ENCODE results near the gene PGAP1. TPM values are rescaled to one million over a fixed set of nuclear protein-coding genes. Genes with fewer than 3 reads are reported as not detected.

PGAP1 gene
- total and polyA plus RNA-seq, 10 donors = 0.38 to 10.1 (median 5.3) TPM

DNA sequence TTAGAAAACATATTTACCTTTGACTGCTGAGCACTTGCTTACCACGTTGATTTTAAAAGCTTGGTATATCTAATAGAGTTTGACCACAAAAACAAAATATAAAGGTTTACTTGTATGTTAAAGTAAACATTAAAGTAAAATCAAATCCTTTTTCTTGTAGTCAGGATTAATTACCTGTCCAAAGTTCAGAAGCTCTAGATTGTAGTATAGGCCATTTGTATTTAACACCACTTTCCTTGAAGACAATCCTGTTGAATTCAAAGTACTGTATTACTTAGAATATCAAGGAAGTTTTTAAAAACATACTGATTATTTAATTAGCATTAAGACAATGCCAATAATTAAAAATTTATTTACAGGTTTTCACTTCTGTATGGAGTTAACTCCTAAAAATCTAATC, 53.0 kb downstream of the PGAP1 start:
- Histone ChIP-seq H3K4me3 (no peak overlapping the region), H3K4me1 (no peaks in the 10 kb centered on the region), H3K27ac (no peak overlapping the region), H3K27me3 (replicated peaks in 1 of 7) (no peaks in the 10 kb centered on the region), H3K9me3 (no peaks in the 10 kb centered on the region), H3K36me3 (peaks cover 0 to 15% (median 0%) of the 10 kb centered on the region in 6 donors)
- intact Hi-C loops (cut with DNase I; ENCODE audit: low total_unique reads) = no loop called here
- WGBS, 5 donors = 89 to 100% (median 92%) methylated on average over 1 of the region's 1 CpG
- TF ChIP-seq, protein P1, sequence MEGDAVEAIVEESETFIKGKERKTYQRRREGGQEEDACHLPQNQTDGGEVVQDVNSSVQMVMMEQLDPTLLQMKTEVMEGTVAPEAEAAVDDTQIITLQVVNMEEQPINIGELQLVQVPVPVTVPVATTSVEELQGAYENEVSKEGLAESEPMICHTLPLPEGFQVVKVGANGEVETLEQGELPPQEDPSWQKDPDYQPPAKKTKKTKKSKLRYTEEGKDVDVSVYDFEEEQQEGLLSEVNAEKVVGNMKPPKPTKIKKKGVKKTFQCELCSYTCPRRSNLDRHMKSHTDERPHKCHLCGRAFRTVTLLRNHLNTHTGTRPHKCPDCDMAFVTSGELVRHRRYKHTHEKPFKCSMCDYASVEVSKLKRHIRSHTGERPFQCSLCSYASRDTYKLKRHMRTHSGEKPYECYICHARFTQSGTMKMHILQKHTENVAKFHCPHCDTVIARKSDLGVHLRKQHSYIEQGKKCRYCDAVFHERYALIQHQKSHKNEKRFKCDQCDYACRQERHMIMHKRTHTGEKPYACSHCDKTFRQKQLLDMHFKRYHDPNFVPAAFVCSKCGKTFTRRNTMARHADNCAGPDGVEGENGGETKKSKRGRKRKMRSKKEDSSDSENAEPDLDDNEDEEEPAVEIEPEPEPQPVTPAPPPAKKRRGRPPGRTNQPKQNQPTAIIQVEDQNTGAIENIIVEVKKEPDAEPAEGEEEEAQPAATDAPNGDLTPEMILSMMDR (IDR thresholded peaks at IDR 0.05 in 8 of 11, conservative IDR thresholded peaks at IDR 0.05 in 3 of 11) = no peak
- TF ChIP-seq POLR2A (IDR thresholded peaks at IDR 0.05) (no peak), POLR2AphosphoS5 (IDR thresholded peaks at IDR 0.05) (no peak)
- DNase-seq = no peak

DNA sequence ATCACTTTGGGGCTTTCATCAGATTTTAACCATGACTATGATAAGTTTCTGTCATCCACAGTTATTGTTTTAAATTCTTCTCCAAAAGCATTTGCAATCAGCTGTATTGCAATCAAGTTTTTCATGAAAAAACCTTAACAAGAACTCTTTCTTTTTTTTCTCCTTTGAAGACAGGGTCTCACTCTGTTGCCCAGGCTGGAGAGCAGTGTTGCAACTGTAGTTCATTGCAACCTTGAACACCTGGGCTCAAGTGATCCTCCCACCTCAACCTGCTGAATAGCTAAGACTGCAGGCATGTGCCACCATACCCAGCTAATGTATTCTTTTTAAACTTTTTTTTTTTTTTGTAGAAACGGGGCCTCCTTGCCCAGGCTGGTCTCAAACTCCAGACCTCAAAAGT, 71.9 kb downstream of the PGAP1 start:
- Histone ChIP-seq H3K27ac (no peak overlapping the region), H3K36me3 (peaks cover 0 to 13% (median 0%) of the 10 kb centered on the region in 6 donors), H3K4me1 (no peaks in the 10 kb centered on the region), H3K27me3 (replicated peaks in 1 of 7) (no peaks in the 10 kb centered on the region), H3K9me3 (peaks cover 6 to 16% (median 8%) of the 10 kb centered on the region in 8 donors), H3K4me3 (no peak overlapping the region)
- intact Hi-C loops (cut with DNase I; ENCODE audit: low total_unique reads) = no loop called here
- TF ChIP-seq POLR2AphosphoS5 (IDR thresholded peaks at IDR 0.05) = no peak
- 74 to 96% (median 89%) methylated on average over 1 of the region's 1 CpG for WGBS, 5 donors
- no peak for DNase-seq

DNA sequence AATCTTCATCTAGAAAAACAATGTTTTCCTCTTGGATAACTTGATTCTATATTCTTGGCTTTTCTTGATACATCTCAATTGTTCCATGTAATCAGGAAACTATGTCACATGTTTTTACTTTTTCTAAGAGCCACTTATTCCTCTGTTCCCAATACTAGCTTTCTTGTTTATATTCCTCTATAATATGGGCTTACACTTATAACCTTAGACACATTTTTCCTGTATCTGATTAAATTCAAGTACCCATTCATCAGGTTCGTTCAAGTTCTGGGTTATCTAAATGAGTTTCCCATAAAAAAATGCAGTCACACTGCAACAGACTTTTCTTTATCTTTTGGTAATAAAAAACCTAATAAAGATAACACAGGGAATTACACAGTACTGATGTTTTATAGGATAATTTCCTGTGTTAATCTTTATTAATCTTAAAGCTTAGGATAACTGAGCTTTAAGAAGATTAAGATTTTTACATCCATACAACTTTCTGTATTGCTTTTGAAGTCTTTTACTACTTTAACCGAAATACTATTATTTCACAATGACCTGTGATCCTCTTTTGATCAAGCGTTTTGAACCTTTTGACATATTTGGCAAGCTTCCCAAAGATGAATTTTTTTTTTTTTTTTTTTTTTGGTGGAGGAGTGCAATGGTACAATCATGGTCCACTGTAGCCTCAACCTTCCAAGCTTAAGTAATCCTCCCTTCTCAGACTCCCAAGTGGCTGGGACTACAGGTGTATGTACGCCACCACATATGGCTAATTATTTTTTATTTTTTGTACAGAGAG, 73.0 kb downstream of the PGAP1 start:
- peaks cover 0 to 4% (median 0%) of the 10 kb centered on the region in 8 donors for H3K9me3 ChIP-seq
- TF ChIP-seq, protein P1 (IDR thresholded peaks at IDR 0.05 in 8 of 11, conservative IDR thresholded peaks at IDR 0.05 in 3 of 11) = no peak
- no peak for TF ChIP-seq POLR2A (IDR thresholded peaks at IDR 0.05)
- H3K27ac ChIP-seq = no peak overlapping the region
- H3K27me3 ChIP-seq (replicated peaks in 1 of 7) = no peaks in the 10 kb centered on the region
- 64 to 71% (median 67%) methylated on average over 4 of the region's 4 CpGs for WGBS, 5 donors
- H3K4me3 ChIP-seq = no peak overlapping the region
- DNase-seq = no peak
- no peaks in the 10 kb centered on the region for H3K4me1 ChIP-seq
- intact Hi-C loops (cut with DNase I; ENCODE audit: low total_unique reads) = no loop called here
- peaks cover 0 to 5% (median 0%) of the 10 kb centered on the region in 6 donors for H3K36me3 ChIP-seq

DNA sequence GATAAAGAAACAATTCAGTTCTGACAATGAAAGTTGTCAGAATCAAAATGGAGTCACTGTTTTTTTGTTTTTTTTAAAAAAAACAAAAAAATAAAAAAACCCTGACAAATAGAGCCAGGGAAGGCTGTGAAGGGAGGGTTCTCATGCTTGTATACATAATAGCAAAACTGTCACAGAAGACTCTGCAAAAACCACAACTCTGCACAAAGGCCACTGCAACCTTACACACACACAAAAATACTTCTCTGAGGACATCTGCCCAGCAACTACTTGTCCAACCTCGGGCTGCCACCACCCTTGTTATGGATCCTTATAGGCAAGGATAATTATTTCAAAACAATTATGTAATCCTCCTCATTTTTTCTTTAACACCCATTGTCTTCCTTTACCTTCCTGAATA, 75.4 kb downstream of the PGAP1 start:
- intact Hi-C loops (cut with DNase I; ENCODE audit: low total_unique reads) = no loop called here
- no peaks in the 10 kb centered on the region for H3K27me3 ChIP-seq (replicated peaks in 1 of 7)
- H3K36me3 ChIP-seq = no peaks in the 10 kb centered on the region
- no peaks in the 10 kb centered on the region for H3K4me1 ChIP-seq
- TF ChIP-seq, protein P1 (IDR thresholded peaks at IDR 0.05 in 8 of 11, conservative IDR thresholded peaks at IDR 0.05 in 3 of 11) = no peak
- TF ChIP-seq POLR2AphosphoS5 (IDR thresholded peaks at IDR 0.05) (no peak), POLR2A (IDR thresholded peaks at IDR 0.05) (no peak)
- H3K4me3 ChIP-seq = no peak overlapping the region
- no peaks in the 10 kb centered on the region for H3K9me3 ChIP-seq
- H3K27ac ChIP-seq = no peak overlapping the region
- WGBS, 5 donors = 38 to 82% (median 66%) methylated on average over 1 of the region's 1 CpG
- DNase-seq = no peak
